DOHH2 (cell line): ENCODE measurements around the gene OSBPL8.

Source experiments
- CTCF ChIP-seq: fragments of 200-600 bp; sonication (generic); IDR thresholded peaks from one replicate; pipeline ENCODE4 v1.5.1; 2014; ENCODE audit warnings: antibody characterized with exemption, mild to moderate bottlenecking, low read depth, low read length; ENCODE audit not compliant: poor library complexity, severe bottlenecking
- EZH2phosphoT487 ChIP-seq: fragments of 200-600 bp; sonication (generic); IDR thresholded peaks from 2 replicates; pipeline ENCODE4 v1.6.1; 2017; ENCODE audit warnings: borderline replicate concordance, mild to moderate bottlenecking, antibody characterized with exemption, low read length, moderate library complexity, mixed read lengths

- TF ChIP-seq CTCF: no peak
- no peak for TF ChIP-seq EZH2phosphoT487
Observed at GRCh38 chr12:76313299-76313698, 246.3 kb downstream of the OSBPL8 start.
